Endodermal cell (in vitro differentiated cells): ENCODE data around the gene KRT1. TPM values are rescaled to one million over a fixed set of nuclear protein-coding genes. Genes with fewer than 3 reads are reported as not detected.

Experiments used
- DNase-seq: peaks from one replicate; pipeline ENCODE4 v3.0.0-alpha.2; 2017
- H3K27ac ChIP-seq: 2 replicates; pipeline ENCODE4 v1.5.1; 2013; ENCODE audit warnings: mild to moderate bottlenecking, low read depth, low read length, moderate library complexity
- H3K27me3 ChIP-seq: 2 replicates; pipeline ENCODE4 v1.6.1; 2013; ENCODE audit warnings: mild to moderate bottlenecking, low read length, moderate library complexity; ENCODE audit not compliant: insufficient read depth, control insufficient read depth, poor library complexity, severe bottlenecking
- H3K36me3 ChIP-seq: 2 replicates; pipeline ENCODE4 v1.7.0; 2013; ENCODE audit warnings: mild to moderate bottlenecking, low read length, moderate library complexity; ENCODE audit not compliant: control insufficient read depth, insufficient read depth
- H3K4me1 ChIP-seq: one replicate; pipeline ENCODE4 v1.7.0; 2013; ENCODE audit warnings: low read length; ENCODE audit not compliant: control insufficient read depth, insufficient read depth
- H3K4me3 ChIP-seq: 2 replicates; pipeline ENCODE4 v1.5.1; 2013; ENCODE audit warnings: mild to moderate bottlenecking, low read length, moderate library complexity
- H3K9ac ChIP-seq: 2 replicates; pipeline ENCODE4 v1.6.1; 2013; ENCODE audit warnings: mild to moderate bottlenecking, low read length, moderate library complexity; ENCODE audit not compliant: poor library complexity, severe bottlenecking; ENCODE audit errors: extremely low read depth
- H3K9me3 ChIP-seq: 2 replicates; pipeline ENCODE4 v1.6.1; 2013; ENCODE audit warnings: mild to moderate bottlenecking, low read length, moderate library complexity; ENCODE audit not compliant: control insufficient read depth
- H3K27ac Mint-ChIP-seq: 2 replicates; pipeline ENCODE4 v1.8.0; 2020; ENCODE audit warnings: mixed read lengths
- H3K27me3 Mint-ChIP-seq: 2 replicates; pipeline ENCODE4 v1.8.0; 2021; ENCODE audit warnings: mild to moderate bottlenecking, mixed read lengths; ENCODE audit not compliant: insufficient read depth
- H3K36me3 Mint-ChIP-seq: 2 replicates; pipeline ENCODE4 v1.8.0; 2020; ENCODE audit warnings: low read depth, mixed read lengths
- H3K4me1 Mint-ChIP-seq: 2 replicates; pipeline ENCODE4 v1.8.0; 2020; ENCODE audit warnings: mixed read lengths
- H3K4me3 Mint-ChIP-seq: 2 replicates; pipeline ENCODE4 v1.8.0; 2020; ENCODE audit warnings: mild to moderate bottlenecking, moderate library complexity, mixed read lengths
- H3K9me3 Mint-ChIP-seq: 2 replicates; pipeline ENCODE4 v1.8.0; 2020; ENCODE audit warnings: mild to moderate bottlenecking, mixed read lengths
- WGBS, 2 experiments: methylation state at CpG; one replicate each; pipeline versions ENCODE4 v1.1.5 to v1.1.7; 2013; ENCODE audit warnings: missing lambda C conversion rate in 2 of 2, mixed read lengths in 1 of 2; ENCODE audit not compliant: insufficient coverage in 1 of 2, insufficient read length in 1 of 2; 5-methylcytosine and 5-hydroxymethylcytosine counted together
- total RNA-seq, 2 donors: library from RNA; stranded (reverse); fragmentation: NEBNext Ultra II Directional in 1 of 2; extraction: Animal tissue kit (Norgen Biotek cat#: 25700) in 1 of 2; gene quantifications; 2 replicates in 1 of 2; 3 replicates in 1 of 2; pipeline ENCODE4 v1.2.1, GENCODE V29; 2021
- TF ChIP-seq, protein P1 (sequence below): fragments of 200-600 bp; sonication (generic); conservative IDR thresholded peaks from 2 replicates; pipeline ENCODE4 v1.5.0; 2021; ENCODE audit warnings: antibody characterized with exemption, mild to moderate bottlenecking

The KRT1 gene
- total RNA-seq, 2 donors from 2014 or later, result not detected

DNA sequence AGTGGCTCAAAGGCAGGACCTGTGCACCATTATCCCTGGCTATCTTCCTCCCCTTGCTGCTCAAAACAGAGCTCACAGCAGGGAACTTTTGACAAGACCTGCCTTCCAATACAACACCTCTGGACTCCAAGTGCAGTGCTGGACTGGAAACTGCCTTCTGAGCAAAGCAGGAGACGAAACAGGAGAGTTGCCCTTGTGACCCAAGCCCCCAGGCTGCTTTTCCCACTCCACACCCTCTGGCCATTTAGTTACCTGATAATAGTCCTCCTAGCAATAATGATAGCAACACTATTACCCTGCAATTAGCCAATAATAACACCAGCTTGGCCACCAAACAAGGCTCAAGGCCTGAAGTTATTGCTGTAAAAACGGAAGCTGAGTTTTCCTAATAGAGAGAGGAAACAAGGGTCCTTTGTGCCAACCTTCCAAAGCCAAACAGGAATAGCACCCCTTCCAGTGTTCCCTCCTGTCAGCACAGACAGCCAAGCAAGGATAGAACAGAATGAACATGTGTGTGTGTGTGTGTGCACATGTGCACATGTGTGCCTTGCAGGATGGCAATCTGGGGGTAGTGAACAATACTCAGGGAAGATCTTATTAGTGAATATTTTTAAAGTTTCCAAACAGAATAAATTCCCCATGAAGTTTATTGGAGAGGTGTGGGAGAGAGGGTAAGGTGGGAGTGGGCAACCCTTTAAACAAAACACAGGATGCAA lies 52.7 kb downstream of the KRT1 start:
- TF ChIP-seq, protein P1, sequence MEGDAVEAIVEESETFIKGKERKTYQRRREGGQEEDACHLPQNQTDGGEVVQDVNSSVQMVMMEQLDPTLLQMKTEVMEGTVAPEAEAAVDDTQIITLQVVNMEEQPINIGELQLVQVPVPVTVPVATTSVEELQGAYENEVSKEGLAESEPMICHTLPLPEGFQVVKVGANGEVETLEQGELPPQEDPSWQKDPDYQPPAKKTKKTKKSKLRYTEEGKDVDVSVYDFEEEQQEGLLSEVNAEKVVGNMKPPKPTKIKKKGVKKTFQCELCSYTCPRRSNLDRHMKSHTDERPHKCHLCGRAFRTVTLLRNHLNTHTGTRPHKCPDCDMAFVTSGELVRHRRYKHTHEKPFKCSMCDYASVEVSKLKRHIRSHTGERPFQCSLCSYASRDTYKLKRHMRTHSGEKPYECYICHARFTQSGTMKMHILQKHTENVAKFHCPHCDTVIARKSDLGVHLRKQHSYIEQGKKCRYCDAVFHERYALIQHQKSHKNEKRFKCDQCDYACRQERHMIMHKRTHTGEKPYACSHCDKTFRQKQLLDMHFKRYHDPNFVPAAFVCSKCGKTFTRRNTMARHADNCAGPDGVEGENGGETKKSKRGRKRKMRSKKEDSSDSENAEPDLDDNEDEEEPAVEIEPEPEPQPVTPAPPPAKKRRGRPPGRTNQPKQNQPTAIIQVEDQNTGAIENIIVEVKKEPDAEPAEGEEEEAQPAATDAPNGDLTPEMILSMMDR, result no peak
- H3K27ac Mint-ChIP-seq, result no peak overlapping the region
- H3K27me3 Mint-ChIP-seq, result peaks cover 48% of the 10 kb centered on the region
- Histone ChIP-seq H3K4me3 (no peak overlapping the region), H3K27ac (no peak overlapping the region), H3K9me3 (no peaks in the 10 kb centered on the region), H3K27me3 (peaks cover 26% of the 10 kb centered on the region), H3K4me1 (no peaks in the 10 kb centered on the region), H3K36me3 (no peaks in the 10 kb centered on the region), H3K9ac (no peak overlapping the region)
- WGBS, 2 experiments, result 78 to 100% methylated on average over 1 to 2 of the region's 2 CpGs
- H3K9me3 Mint-ChIP-seq, result no peaks in the 10 kb centered on the region
- no peak overlapping the region for H3K4me3 Mint-ChIP-seq
- peak; percentile 41 for DNase-seq
- no peaks in the 10 kb centered on the region for H3K4me1 Mint-ChIP-seq
- no peaks in the 10 kb centered on the region for H3K36me3 Mint-ChIP-seq

Other genes with a start within 250 kb of the KRT1 start
- gene KRT75, start 246.0 kb downstream of the KRT1 start, total RNA-seq, result not detected
- not detected for gene KRT6B, start 228.3 kb downstream of the KRT1 start, total RNA-seq
- gene KRT6C, start 206.6 kb downstream of the KRT1 start, total RNA-seq, result not detected
- gene KRT6A, start 187.2 kb downstream of the KRT1 start, total RNA-seq, result not detected
- gene KRT5, start 160.0 kb downstream of the KRT1 start, total RNA-seq, result not detected
- gene KRT71, start 127.3 kb downstream of the KRT1 start, total RNA-seq, result not detected
- not detected for gene KRT74, start 106.6 kb downstream of the KRT1 start, total RNA-seq
- gene KRT72, start 78.9 kb downstream of the KRT1 start, total RNA-seq, result not detected
- gene KRT73, start 61.8 kb downstream of the KRT1 start, total RNA-seq, result not detected
- gene KRT2, start 28.2 kb downstream of the KRT1 start, total RNA-seq, result not detected
- gene KRT77, start 23.1 kb upstream of the KRT1 start, total RNA-seq, result not detected
- gene KRT76, start 96.9 kb upstream of the KRT1 start, total RNA-seq, result not detected
- gene KRT3, start 115.7 kb upstream of the KRT1 start, total RNA-seq, result not detected
- not detected for gene KRT4, start 133.7 kb upstream of the KRT1 start, total RNA-seq
- not detected for gene KRT79, start 153.9 kb upstream of the KRT1 start, total RNA-seq
- not detected for gene KRT78, start 168.6 kb upstream of the KRT1 start, total RNA-seq
- gene KRT8, start 224.7 kb upstream of the KRT1 start, total RNA-seq, result 1,000 to 10,000 TPM; 1,663 to 1,920 TPM